GM11168 (cell line): ENCODE results near the gene TMEM108.

Experiments used
- in situ Hi-C: fragments of 300-500 bp; cut with MboI; formaldehyde crosslinking; loops from one replicate; pipeline ENCODE4 v1.12.0; 2022; ENCODE audit warnings: low sequenced_read_pairs; ENCODE audit not compliant: unreplicated experiment

TMEM108 gene

DNA sequence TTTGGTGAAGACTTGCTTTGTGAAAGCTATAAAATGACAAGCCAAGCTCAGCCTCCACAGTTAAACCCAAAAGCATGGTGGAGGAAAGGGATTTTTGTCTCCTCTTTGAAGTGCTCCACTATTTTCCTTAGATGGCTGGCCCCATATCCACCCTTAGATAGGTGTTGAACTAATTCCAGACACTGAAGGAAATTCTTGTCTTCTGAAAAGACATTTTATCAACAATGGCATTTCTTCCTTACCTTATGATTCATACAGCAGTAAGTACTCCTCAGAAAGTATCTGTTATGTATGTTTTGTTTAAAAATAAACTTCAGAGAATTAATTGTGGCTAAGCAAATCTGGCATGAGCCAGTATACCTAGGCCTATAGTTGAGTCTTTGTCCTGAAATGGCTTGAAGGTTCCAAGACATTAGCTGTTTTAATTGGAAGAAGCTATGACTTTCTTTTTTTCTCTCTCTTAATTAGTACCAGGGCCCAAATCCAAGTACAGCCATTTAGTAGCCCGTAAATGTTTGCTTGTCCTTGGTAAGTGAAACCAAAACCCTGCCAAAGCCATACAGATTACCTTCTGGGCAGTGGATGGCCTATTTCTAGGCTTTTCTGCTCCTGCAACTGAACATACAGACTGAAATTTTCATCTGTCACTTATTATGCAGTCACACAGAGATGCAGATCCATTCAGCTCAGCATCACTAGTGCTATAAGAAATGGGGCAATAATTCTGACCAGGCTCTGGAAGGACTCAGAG, 356.5 kb downstream of the TMEM108 start:
- in situ Hi-C loops = no loop called here

DNA sequence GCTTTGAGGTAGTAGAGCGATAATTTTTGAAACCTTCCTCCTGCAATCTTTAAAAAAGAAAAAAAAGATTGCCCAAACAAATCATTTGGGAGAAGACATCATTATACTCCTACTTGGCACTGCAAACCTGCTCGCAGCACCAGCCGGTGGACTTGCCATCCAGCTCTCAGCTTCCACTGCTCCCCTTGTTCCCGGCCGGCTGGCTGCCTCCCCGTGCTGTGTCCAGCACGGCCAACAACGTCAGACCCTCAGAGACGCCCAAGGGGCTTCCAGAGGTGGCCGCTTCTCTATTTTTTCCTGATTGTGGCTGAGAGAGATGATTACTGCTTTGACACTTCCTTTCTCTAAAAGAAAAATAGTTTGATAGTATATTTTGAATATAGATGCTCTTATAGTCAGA, 358.7 kb downstream of the TMEM108 start:
- in situ Hi-C loops = no loop called here

DNA sequence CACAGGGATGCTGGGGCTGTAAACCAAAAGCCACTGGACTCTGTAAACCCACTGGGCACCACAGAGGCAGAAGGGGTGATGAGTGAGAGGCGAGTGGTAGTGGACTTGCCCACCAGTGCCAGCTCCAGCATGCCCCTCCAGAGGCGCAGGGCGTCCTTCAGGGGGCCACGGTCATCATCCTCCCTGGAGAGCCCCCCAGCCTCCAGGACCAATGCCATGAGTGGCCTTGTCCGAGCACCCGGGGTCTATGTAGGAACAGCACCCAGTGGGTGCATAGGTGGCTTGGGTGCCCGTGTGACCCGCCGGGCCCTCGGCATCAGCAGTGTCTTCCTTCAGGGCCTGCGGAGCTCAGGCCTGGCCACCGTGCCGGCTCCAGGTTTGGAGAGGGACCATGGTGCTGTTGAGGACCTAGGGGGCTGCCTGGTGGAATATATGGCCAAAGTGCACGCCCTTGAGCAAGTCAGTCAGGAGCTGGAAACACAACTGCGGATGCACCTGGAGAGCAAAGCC, 361.9 kb downstream of the TMEM108 start, which contains the start of gene BFSP2:
BFSP2 (plus strand) TSS at position 51 of the 510 bp plus-strand sequence; CDS start at position 79, 28 bp downstream.
- in situ Hi-C loops = loop anchor here (10.0 kb wide), 1 partner anchor 665 kb away; no protein-coding TSS in a partner anchor

- in situ Hi-C loops = loop anchor here (10.0 kb wide), 1 partner anchor 667 kb away; no protein-coding TSS in a partner anchor
Measured at GRCh38 chr3:133401374-133402135, 363.4 kb downstream of the TMEM108 start.

DNA sequence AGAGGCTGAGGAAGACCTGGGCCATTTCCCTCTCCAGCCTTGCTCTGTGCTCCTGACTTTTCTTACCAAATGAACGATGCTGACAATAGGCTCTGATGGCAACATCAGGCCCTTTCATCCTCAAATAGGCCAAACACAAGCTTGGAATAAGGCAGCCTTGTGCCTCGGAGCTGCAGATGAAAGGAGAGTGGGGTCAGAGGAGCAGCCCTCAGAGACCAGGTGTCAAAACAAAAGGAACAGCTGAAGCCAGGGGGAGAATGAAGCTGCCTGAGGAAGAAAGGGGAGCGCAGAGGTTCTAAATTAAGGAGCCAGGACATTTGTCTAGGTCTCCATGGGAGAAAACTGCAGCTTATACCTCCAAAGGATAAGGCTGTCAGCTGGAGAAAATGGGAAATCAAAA, 366.7 kb downstream of the TMEM108 start:
- in situ Hi-C loops = loop anchor here (10.0 kb wide), 1 partner anchor 670 kb away; no protein-coding TSS in a partner anchor

GRCh38 chr3:133408366-133408765, 370.2 kb downstream of the TMEM108 start:
- in situ Hi-C loops = loop anchor here (10.0 kb wide), 1 partner anchor 674 kb away; no protein-coding TSS in a partner anchor

GRCh38 chr3:133408961-133409360, 370.8 kb downstream of the TMEM108 start:
- in situ Hi-C loops = loop anchor here (10.0 kb wide), 1 partner anchor 674 kb away; no protein-coding TSS in a partner anchor

DNA sequence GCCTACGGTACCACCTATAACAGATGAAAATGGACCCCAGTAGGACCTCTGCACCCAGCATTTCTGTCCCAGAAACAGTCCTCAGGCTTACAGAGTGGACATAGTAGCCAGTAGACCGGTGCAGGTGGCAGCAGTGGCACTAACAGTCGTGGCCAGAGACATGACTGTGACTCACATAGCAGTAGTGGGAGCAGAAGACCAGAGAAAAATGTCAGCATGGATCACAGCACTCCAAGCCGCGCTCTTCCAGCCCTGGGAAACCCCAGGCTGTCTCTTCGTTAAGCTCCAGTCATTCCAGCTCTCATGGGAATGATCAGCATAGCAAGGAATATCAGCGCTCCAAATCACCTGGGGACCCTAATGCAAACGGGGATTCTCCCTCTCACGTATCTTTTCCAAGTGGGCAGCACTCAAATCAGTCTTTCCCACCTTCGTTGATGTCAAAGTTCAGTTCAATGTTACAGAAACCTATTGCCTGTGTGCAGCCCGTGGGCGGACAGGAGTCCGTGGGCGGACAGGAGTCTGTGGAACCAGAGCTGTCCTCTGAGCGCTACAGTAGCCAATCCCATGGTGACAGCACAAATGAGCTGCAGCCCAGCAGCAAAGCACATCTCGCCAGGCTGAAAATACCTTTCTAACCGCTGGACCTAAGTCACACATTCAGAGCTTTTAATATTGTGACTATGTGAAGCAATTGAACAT, 372.2 kb downstream of the TMEM108 start:
- in situ Hi-C loops = no loop called here

DNA sequence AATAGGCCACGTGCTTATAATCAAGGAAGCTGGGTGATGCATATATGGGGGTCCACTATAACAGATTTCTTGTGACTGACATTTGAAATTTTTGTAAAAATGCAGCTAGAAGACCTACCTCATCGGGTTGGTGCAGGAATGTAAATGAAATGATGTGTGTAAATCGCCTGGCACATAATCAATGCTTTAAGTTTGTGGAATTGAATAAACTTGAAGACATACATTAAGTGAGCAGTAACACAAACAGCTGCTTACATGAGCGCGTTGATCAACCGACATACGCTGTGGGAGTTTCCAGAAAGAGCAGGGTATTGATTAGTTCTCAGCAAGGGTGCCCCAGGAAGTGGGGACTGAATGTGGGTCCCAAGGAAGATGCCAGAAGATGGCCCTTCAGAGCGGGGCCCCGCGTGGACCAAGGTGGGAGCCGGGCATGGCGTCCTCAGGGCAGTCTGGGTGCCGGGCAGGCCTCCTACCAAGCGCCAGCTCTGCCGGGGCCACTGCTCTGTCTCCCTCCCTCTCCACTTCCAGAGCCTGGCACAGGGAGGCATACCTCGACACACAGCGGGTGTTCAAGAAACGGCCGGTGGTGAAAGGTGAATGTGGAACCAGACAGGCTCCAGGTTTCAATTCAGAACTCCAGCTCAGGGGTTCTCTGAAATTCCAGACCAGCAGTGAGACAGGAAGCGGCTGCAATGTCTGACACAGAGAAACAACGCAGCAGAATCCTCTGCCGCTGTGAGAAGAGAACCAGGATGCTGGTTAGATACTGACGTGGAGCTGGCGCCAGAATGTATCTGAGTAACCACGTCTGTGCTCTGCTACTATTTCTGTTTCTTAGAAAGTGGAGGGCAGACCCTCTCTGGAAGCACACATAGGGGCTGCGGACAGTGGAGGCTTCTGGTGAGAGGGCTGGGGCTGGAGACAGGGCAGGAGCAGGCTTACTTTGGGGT, 374.3 kb downstream of the TMEM108 start:
- in situ Hi-C loops = no loop called here

DNA sequence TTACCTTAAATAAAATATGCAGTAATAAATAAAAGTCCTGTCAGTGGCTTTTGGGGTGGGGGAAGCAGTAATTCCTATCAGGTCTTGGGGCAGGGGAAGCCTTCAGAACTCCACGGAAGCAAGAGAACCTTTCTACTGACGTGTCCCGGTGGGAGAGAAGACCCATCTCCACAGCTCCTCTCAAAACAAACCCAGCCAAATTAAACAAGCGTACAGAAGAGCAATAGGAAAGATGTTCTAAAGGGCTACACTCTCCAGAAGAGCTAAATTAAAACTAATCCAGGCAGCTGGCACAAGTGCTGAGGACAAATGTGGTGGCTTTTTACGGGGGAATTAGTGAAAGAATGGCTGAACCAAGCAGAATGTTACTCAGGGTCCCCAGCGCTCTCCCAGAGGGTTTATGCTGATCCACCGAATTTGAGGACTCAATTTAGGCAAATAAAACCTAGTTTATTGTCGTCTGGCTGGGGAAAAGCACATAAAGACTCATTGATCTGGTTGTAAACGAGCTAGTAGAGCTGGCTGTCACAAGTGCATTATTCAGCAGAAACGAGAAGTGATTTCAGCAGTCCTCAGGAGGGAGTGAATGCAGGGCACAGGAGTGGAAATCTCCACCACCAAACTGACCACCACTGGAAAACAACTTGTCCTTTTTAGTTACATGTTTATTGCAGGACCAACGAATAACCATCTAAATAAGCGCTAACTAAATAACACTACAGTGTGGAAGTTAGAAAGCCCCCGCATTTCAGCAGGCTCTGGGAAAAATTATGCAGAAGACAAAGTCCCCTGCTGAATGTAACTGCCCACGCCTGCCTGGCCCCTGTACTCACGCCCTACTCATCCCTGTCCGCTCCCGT, 375.2 kb downstream of the TMEM108 start:
- in situ Hi-C loops = no loop called here

DNA sequence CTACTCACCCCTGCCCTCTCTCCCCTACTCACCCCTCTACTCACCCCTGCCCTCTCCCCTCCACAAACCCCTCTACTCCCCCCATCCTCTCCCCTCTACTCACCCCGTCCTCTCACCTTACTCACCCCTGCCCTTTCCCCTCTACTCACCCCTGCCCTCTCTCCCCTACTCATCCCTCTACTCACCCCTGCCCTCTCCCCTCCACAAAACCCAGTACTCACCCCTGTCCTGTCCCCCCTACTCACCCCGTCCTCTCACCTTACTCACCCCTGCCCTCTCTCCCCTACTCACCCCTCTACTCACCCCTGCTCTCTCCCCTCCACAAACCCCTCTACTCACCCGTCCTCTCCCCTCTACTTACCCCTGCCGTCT, 375.8 kb downstream of the TMEM108 start:
- in situ Hi-C loops = no loop called here

GRCh38 chr3:133418361-133418760, 380.2 kb downstream of the TMEM108 start:
- in situ Hi-C loops = no loop called here

GRCh38 chr3:133419151-133419909, 381.1 kb downstream of the TMEM108 start:
- in situ Hi-C loops = no loop called here

- in situ Hi-C loops = no loop called here
Measured at GRCh38 chr3:133424937-133425869, 387.0 kb downstream of the TMEM108 start.

GRCh38 chr3:133425898-133426297, 387.7 kb downstream of the TMEM108 start:
- in situ Hi-C loops = no loop called here

DNA sequence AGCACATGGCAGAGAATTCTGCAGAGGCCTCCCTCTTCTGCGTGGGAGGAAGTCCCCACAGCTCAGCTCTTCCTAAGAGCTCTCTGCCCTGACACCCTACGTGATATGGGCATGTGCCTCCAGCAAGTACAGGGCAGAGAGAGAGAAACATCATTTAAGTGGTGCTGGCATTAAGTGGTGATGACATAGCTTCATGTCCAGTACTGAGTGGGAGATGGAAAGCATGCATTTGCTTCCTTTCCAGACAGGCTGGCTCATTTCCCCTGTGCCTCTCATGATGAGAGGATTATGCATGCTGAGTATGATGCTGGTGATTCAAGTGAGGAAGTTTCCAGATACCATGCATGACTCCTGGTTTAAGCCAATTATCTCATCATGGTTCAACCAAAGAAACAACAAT, 388.5 kb downstream of the TMEM108 start:
- in situ Hi-C loops = no loop called here

DNA sequence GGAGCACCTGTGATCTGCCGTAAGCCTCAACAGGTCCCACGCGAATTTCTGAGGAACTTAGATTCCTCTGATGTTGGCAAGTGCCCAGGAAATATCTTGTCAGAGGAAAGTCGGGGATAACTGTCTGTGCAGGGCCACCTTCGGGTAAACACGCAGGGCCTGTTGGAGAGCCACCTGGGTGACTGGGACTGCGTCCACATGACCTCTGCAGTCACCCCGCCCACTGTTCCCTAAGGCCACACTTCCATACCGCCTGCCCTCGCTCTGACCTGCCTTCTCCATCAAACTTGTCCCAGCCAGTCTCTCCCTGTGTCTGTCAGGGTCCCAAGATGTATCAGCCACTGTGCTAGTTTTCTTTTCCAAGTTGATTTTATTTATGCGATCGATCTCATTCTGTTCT, 390.4 kb downstream of the TMEM108 start:
- in situ Hi-C loops = no loop called here
